Activated naive CD4-positive, alpha-beta T cell treated with Interleukin-2 at 50 U/mL for 16 hours (primary cell): ENCODE results near the gene CCDC32.
"Not testable (repeated sequence)": the region's sequence is repeated elsewhere in the genome, so short reads cannot be mapped to it uniquely, and the experiment has no call there.

ENCODE experiments used
- DNase-seq: peaks from one replicate; pipeline ENCODE4 v3.0.0-alpha.2; 2020

CCDC32 gene, protein sequence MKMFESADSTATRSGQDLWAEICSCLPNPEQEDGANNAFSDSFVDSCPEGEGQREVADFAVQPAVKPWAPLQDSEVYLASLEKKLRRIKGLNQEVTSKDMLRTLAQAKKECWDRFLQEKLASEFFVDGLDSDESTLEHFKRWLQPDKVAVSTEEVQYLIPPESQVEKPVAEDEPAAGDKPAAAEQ

DNA sequence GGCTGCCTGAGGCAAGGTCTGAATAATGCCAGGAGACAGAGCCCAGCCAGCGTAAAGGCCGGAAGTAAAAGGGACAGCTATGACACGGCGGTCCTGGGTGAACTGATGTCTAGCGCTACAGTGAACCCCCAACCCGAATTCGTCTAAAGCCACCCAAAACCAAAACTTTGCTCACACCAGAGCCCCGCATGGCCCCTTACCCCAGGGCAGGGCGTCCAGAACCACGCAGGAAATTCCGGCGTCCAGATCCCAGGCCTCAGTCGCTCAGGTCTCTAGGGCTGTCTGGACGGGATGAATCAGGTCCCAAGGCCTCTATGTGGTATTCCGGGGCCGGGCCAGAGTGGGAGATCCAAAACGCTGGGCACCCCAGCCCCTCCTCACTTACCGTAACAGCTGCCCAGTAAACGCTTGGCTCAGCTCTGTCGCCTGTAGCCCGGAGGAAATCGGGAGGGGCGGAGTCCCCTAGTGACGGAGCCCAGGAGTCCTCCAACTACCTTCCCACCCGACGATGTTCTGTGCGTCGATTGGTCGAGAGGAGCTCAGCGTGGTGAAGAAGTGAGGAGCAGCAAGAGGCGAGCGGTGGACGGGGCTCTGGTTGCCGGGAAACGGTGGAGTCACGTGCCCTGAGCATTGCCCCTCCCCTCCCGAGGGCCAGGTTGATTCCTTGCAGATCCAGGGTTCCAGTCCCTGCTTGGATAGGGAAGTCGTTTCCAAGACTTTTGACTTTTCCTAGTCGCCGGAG is at the start of gene CCDC32:
Gene CCDC32 (minus strand): TSS at position 452 of the 742 bp plus-strand sequence. CDS start 2,027 bp downstream, outside the sequence.
- DNase-seq = peak; percentile 95

DNA sequence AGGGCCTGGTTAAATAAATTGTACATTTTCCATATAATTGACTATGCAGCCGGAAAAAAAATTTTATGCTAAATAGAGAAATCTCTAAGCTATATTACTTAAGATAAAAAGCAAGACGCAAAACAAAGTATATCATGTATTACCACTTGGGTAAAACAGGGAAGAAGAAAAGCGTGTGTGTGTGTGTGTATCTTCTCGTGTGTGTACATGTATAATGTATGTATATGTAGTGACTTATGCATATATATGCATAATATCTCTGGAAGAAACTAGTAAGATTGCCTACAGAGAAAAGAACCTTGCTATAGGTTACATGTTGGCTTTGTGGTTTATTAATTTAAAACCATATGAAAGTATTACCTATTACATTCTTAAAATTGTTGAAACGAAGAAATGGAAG is 48.2 kb upstream of the CCDC32 start:
- no peak for DNase-seq

DNA sequence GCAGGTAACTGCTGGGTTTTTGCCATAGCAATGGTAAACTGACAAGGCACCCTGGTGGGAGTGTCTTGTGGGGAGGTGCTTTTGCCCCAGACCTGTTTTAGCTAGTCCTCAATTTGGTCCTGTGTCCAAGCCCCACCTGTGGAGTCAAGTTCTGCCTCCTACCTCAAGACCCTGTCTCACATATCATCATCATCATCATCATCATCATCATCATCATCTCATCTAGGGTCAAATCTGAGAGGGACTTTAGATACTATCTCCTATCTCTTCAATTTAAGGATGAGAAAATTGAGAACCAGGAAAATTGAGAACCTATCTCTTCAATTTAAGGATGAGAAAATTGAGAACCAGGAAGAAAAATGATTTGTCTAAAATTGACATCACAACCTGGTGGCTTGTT is 39.1 kb upstream of the CCDC32 start:
- DNase-seq = no peak

DNA sequence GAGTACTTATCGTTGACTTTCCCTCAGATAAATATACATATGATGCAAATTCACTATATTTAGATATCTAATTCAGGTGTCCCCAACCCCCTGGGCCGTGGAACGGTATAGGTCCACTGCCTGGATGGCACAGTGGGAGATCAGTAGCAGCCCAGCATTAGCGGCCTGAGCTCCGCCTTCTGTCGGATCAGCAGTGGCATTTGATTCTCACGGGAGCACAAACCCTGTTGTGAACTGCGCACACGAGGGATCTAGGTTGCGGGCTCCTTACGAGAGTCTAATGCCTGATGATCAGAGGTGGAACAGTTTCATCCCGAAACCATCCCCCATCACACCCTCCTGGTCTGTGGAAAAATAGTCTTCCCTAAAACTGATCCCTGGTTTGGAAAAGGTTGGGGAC is 36.1 kb upstream of the CCDC32 start:
- DNase-seq = no peak

DNA sequence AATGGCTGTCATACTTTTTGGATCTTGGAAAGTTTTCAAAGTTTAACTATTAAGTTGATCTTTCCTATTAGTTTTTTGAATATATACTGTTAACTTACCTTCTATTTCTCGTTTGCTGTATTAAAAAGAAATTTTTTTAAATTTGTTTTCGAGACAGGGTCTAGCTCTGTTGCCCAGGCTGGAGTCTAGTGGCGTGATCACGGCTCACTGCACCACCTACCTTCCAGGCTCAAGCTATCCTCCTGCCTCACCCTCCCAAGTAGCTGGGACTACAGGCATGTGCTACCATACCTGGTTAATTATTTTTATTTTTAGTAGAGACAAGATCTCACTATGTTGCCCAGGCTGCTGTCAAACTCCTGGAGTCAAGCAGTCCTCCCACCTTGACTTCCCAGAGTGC is 33.8 kb upstream of the CCDC32 start:
- no peak for DNase-seq

DNA sequence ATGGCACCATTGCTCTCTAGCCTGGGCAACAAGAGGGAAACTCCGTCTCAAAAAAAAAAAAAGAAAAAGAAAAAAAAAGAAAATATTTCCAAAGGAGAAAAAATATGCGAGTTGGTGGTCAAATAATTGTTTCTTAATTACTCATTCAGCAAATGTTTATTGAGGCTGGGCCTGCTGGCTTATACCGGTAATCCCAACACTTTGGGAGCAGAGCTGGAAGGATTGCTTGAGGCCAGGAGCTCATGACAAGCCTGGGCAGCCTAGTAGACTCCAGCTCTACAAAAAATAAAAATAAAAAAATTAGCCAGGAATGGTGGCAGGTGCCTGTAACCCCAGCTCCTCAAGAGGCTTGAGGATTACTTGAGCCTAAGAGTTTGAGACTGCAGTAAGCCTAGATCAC is 33.3 kb upstream of the CCDC32 start:
- DNase-seq = no peak

DNA sequence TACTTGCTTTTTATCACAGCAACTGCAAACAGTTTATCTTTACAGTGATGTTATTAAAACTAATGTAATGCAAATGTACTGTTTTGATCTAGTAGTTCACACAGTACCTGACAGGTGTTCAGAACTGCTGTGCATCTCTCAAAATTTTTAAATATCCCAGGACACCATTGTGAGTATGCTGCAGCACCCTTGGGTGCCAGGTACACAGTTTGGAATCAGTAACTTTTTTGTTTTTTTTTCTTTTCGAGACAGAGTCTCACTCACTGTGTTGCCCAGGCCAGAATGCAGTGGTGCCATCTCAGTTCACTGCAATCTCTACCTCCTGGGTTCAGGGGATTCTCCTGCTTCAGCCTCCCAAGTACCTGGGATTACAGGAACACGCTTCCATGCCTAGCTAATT is 32.2 kb upstream of the CCDC32 start:
- DNase-seq = no peak

DNA sequence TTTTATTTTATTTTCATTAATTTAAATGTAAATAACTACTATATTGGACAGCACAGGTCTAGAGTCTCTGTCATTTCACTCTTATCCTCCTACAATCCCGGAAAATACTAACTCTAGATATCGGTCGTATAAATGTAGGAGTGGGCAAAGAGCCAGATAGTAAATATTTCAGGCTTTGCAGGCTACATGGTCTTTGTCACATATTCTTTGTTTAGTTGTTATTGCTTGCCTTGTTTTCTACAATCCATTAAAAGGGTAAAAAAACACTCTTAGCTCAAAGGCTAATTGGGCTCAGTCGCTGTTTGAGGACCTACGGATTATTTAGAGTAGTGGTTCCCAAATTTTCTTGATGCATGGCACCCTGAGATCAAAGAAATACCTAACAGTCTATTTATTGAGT is 30.9 kb upstream of the CCDC32 start:
- no peak for DNase-seq

DNA sequence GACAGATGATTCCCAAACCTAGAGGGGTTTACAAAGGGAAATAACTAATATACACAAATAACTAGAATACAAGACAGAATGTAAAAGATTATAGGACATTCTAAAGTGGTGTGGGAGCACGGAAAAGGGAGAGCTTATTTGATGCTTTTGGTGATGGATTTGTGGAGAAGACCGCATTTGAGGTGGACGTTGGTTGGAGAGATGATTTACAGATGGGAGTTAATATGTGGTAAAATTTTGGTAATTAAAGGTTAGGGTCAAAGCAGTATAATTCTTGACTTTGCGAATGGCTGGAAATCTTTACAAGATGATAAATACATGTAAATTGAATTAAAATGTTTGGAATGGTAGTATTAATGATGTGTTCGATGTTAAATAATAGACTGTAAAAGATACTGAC is 30.4 kb upstream of the CCDC32 start:
- DNase-seq = no peak

DNA sequence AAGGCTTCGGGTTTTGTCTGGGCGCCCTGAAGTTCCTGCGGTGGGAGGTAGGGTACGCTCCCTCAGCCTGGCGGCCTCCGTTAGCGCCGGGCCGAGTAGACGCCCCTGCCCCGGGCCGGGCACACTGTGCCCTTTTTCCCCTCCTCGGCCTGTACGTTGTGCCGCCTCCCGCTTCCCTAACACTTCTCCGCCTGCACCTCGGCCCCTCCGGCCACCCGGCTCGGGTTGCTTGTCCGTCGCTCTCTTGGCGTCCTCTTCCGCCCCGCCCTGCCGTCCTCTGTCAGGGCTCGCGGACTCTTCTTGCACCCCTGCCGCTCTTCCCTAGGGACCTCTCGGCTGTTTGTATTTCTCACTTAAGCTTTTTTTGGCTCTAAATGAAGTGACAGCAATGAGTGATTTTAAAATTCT is 29.6 kb upstream of the CCDC32 start:
- no peak for DNase-seq

DNA sequence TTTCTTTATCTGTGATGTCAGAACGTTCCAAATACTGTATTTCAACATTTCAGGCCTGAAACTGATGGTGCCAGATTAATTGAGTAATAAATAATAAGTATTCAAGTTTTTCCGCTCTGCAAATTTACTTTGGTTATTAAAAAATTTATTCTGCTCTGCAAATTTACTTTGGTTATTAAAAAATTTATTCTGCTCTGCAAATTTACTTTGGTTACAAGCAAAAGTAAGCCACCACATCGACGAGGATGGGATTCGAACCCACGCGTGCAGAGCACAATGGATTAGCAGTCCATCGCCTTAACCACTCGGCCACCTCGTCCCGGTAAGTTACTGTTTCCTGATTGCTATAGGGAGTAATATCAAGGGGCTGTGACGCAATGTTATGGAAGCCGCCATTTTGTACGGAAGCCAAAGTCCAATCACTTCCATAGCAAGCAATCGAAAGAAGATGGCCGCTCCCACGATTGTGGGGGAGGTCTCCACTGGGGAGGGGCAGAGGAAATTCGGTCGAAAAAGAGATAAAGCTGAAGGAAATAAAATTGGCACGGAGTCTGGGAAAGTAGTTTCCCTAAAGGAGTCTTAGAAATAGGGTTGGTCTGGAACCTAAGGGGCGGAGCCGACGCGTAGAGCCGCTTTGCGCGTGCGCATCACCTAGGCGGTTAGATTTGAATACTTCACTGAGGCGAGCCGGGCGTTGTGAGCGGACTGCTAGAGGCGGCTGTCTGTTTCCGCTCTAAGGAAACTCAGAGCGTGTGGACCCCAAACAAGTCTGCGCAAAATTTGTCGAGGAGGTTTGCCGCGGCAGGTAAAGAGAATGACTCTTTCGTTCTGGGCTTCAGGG is 29.0 kb upstream of the CCDC32 start, which contains the start of gene KNL1:
Gene KNL1 (plus strand): TSS at position 662 of the 841 bp plus-strand sequence. CDS start 8,683 bp downstream, outside the sequence.
- DNase-seq = peak; percentile 88

DNA sequence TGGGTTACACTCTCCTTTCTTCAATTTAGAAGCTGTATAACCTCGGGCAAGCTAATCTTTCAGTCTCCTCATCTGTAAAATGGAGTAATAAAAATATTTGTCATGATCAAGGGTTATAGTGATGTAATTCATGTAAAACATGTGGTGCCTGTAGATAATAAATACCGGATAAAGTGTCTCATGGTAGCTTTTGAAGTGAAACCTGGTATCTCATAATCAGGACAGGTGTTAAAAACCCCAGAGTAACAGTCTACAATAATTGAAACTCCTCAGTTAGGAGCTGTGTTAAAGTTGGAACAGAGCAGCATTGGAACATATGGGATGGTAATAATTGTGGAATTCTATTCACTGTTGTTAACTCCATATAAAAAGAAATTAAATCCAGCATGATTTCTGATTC is 28.3 kb upstream of the CCDC32 start:
- DNase-seq = no peak

DNA sequence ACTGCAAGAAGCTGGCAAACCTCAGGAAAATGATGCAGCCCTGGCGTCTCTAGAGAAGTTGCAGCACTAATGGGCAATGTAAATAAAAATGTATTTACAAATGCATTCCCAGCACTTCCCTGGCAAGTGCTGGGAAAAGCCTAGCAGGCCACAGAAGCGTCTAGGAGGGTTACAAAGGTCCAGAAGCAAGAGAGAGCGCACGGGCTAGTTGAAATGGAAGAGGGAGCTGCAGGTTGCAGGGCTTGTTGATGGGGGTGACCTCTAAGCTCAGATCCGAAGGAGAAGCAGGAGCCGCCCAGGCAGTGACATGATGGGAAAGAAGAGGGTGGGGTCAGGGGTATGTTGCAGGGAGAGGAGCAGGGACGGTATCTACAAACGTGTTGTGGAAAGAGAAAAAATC is 26.5 kb upstream of the CCDC32 start:
- DNase-seq = no peak

DNA sequence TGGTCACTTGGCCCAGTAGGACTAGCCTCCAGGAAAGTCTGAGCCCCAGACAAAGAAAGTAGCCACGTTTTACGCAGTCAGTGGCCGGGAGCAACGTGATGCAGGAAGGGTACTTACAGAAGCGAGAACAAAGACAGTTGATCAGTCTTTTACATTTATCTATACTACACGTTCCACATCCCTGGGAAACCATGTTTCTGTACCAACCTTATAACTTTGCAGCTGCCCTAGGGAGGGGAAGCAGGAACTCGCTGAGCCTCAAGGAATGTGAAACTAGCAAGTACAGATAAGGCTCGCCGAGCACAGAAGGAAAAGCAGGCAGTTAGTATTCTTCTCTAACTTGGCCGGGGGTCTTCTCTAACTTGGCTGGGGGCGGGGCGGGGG is 25.8 kb upstream of the CCDC32 start:
- DNase-seq = no peak

DNA sequence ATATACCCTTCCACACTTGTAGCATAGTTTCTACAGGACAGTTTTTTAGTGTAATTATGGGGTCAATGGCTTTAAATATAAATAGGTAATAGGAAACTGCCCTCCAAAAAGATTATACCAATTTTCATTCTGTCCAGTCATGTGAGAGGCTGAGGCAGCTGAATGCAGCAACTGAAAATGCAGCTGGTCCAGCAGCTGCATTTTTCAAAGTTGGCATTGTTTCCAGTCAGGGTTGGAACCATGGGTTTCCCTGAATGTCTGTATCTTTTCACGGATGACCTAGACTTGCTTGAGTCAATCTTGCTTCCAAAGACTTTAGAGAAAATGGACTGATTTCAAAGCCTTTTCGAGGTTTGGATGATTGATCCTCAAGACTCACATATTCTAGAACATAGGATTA is 19.3 kb upstream of the CCDC32 start:
- DNase-seq = no peak

DNA sequence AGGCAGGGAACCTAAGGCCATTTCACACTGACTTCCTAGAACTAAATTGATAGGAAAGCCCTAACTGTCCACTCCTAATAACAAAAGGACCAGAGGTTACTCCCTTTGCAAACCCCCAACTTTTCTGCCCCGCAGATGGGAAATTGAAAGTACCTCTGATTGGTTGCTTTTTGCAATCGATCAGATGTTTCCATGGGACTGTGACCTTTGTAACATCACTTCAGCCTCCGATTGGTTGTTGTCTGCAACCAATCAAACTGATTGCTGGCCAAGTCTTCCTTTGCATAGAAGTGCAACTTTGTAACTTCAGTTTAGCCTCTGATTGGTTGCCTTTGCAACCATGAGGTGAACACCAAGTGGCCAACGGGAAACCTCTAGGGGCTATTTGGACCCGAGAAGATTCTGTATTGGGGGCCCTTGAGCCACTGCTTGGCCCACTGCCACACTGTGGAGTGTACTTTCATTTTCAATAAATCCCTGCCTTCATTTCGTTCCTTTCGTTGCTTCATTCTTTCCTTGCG is 17.9 kb upstream of the CCDC32 start:
- DNase-seq = no peak

DNA sequence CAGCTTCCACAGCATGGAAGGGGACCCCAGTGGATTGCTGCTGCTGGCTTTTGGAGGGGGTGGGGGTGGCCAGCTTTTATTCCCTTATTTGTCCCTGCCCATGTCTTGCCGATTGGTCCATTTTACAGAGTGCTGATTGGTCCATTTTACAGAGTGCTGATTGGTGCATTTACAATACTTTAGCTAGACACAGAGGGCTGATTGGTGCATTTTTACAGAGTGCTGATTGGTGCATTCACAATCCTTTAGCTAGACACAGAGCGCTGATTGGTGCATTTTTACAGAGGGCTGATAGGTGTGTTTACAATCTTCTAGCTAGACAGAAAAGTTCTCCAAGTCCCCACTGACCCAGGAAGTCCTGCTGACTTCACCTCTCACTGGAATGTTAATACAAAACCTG is 17.0 kb upstream of the CCDC32 start:
- not testable (repeated sequence) for DNase-seq

DNA sequence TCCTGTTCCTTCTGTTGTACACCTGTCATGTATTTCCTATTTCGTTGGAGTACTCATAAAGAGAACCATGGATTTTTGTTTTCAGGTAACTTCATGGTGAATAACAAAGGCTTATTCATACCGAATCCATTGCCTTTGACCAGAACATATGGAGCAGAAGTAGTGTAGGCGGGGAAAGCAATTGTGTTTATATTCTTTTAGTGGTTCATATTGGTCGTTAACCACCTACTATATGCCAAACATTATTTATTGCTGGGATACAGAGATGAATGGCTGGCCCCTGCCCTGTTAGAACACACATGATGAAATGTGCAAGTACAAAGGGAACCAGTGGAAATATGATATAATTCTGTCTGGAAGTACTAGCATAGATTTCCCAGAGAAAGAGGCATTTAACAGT is 14.1 kb upstream of the CCDC32 start:
- no peak for DNase-seq

DNA sequence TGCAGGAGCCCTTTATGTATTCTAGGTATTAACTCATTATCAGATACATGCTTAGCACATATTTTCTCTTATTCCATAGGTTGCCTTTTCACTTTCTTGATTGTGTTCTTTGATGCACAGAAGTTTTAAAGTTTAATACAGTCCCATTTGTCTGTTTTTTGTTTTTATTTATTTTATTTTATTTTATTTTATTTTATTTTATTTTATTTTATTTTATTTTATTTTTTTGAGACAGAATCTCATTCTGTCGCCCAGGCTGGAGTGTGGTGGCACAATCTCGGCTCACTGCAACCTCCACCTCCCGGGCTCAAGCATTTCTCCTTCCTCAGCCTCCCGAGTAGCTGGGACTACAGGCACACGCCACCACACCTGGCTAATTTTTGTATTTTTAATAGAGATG is 12.1 kb upstream of the CCDC32 start:
- DNase-seq = not testable (repeated sequence)

DNA sequence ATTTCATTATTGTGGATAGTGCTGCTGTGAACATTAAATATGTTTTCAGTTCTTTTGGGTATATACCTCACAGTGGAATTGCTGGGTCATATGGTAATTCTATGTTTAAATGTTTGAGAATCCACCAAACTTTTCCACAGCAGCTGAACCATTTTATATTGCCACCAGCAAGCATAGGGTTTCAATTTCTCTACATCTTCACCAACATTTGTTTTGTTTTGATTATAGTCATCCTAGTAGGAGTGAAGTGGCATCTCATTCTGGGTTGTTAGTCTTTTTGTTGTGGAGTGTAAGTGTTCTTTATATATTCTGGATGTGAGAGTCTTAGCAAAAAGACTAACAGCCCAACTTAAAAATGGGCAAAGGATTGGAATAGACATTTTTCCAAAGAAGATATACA is 10.3 kb upstream of the CCDC32 start:
- DNase-seq = no peak

DNA sequence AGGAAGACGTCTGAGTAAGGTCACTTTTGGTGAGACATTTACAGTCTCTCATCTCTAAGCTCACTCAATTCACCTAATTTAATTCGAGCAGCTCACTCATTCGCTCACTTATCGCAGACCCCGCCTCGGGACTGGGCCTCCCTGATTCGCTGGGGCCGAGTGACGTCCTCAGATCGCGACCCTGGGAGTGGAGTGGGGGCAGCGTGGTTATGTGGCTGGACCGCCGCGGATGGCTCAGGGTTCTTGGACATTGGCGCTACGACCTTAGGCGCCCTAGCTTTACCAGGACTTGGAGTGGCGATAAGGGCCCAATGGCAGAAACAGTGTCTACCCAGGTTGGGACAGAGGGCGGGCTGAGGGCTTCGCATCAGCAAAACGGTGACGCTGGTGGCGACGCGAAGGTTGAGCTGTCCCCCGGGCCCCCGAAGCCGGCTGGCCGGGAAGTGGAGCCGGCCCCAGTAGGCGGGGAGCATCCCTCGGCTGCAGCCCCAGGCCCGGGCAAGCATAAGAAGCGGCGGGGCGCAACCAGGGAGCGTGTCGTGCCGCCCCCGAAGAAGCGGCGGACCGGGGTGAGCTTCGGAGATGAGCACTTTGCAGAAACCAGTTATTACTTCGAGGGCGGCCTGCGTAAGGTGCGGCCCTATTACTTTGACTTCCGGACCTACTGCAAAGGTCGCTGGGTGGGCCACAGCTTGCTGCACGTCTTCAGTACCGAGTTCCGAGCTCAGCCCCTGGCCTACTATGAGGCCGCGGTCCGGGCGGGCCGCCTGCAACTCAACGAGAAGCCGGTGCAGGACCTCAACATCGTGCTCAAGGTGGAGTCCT is 4.5 kb upstream of the CCDC32 start, which contains the start of gene RPUSD2:
Gene RPUSD2 (plus strand): TSS at position 171 of the 825 bp plus-strand sequence. CDS start 39 bp downstream, at position 210.
- peak; percentile 93 for DNase-seq

DNA sequence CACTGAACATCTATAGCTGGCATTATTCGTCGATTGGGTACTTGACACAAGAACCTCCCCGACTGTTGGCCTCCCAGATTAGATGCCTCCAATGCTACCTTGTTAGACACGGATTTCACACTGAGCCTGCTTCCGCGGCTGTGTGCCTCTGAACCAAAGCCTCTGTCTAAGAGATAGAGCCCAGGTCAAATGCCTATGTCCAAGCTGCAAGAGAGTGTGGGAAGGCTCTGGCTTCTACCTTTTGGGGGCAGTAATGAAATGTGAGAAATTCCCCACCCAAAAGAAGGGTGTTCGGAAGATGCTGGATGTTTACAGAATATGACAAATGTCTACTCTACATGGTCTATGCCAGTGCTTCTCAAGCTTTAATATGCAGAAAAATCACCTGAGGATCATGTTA is 2.3 kb upstream of the CCDC32 start:
- DNase-seq = no peak
